Dendritic cell treated with granulocyte-macrophage colony-stimulating factor and Interleukin-4, amounts not matched to agents 40 ng/mL and 50 ng/mL, for 4 days (primary cell): ENCODE measurements around the gene METTL23.
"Not testable (repeated sequence)": the region's sequence is repeated elsewhere in the genome, so short reads cannot be mapped to it uniquely, and the experiment has no call there.

Experiments used
- H3K27ac Mint-ChIP-seq: one replicate; pipeline ENCODE4 v1.8.0; 2022; ENCODE audit warnings: mild to moderate bottlenecking, mixed read lengths
- H3K27me3 Mint-ChIP-seq: one replicate; pipeline ENCODE4 v1.8.0; 2022; ENCODE audit warnings: mild to moderate bottlenecking, mixed read lengths
- H3K36me3 Mint-ChIP-seq: one replicate; pipeline ENCODE4 v1.8.0; 2022; ENCODE audit warnings: low read depth, mixed read lengths
- H3K4me1 Mint-ChIP-seq: one replicate; pipeline ENCODE4 v1.8.0; 2022; ENCODE audit warnings: low read depth, mixed read lengths
- H3K4me3 Mint-ChIP-seq: one replicate; pipeline ENCODE4 v1.8.0; 2022; ENCODE audit warnings: mild to moderate bottlenecking, moderate library complexity, mixed read lengths
- H3K9me3 Mint-ChIP-seq: one replicate; pipeline ENCODE4 v1.8.0; 2022; ENCODE audit warnings: mixed read lengths
- intact Hi-C: fragments of 100-400 bp; cut with micrococcal nuclease; formaldehyde crosslinking; loops from one replicate; pipeline ENCODE4 v1.15.0; 2022

METTL23 gene

DNA sequence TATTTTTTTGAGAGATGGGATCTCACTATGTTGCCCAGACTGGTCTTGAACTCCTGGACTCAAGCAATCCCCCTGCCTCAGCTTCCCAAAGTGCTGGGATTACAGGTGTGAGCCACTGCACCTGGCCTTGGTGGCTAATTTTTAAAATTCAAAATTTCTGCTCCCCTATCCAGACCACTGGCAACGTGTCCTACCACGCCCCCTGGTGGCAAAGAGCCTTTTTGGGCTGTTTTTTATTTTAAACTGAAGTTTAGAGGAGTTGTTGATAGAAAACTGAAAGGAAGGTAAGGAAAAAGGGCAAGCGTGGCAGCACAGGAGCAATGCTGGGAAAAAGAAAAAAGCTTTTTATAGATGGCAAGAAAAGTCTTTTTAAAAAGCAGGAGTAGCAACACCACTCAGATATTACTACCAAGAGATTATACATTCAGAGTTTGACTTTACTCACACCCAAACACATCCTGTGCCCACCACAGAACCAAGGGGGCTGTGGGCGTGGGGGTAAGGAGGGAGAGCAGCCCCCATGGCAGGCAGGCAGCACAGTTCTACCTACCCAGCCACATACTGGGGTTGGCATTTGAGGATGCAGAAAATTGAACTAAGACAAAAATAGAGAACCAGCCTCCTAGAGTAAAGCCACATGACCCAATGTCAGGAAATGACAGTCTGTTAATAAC, 11.7 kb upstream of the METTL23 start:
- Mint-ChIP-seq H3K4me1 (peaks cover 52% of the 10 kb centered on the region), H3K27me3 (peaks cover 5% of the 10 kb centered on the region), H3K9me3 (no peaks in the 10 kb centered on the region), H3K36me3 (peaks cover 76% of the 10 kb centered on the region), H3K27ac (peak overlapping the region; percentile 76), H3K4me3 (peak overlapping the region; percentile 34)
- intact Hi-C loops = loop anchor here (10.0 kb wide), 1 partner anchor 190 kb away; no protein-coding TSS in a partner anchor

- intact Hi-C loops = loop anchor here (10.0 kb wide), 1 partner anchor 191 kb away; no protein-coding TSS in a partner anchor
- Mint-ChIP-seq H3K27me3 (peaks cover 2% of the 10 kb centered on the region), H3K27ac (peak overlapping the region; percentile 76), H3K4me3 (no peak overlapping the region), H3K36me3 (peaks cover 81% of the 10 kb centered on the region), H3K9me3 (no peaks in the 10 kb centered on the region), H3K4me1 (peaks cover 53% of the 10 kb centered on the region)
These were observed 11.2 kb upstream of the METTL23 start for GRCh38 chr17:76715496-76715830.

DNA sequence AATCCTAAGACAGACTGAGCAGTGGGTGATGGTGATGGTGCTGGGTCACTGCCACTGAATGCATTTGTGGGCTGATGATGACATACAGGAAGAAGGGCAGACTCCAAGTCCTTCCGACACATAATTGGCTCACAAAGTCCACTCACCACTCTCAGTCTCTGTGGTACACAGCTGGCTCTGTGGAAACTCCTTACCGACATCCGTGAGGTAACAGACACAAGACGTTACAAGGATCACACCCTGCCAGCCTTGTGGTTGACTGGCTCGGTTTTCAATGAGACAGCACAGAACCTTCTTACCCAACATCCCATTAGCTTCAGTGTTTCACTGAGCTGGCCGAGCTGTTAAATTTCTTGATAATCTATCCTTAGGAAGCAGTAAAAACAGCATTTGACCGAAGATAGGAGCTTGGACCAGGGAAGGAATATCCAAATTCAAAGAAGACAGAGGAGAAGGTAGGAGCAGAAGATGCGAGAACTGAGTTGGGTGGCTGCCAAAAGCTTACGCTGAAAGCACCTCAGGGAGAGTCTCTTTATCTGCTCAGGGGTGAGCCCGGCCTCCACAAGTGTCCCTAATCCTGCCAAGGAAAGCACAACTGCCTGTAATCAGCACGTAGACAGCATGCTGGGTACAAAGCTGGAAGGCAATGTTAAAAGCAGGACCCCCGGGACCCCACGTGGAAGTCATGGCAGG, 10.3 kb upstream of the METTL23 start:
- Mint-ChIP-seq H3K27ac (peak overlapping the region; percentile 76), H3K27me3 (peaks cover 2% of the 10 kb centered on the region), H3K9me3 (no peaks in the 10 kb centered on the region), H3K36me3 (peaks cover 90% of the 10 kb centered on the region), H3K4me3 (no peak overlapping the region), H3K4me1 (peaks cover 58% of the 10 kb centered on the region)
- intact Hi-C loops = loop anchor here (10.0 kb wide), 1 partner anchor 191 kb away; no protein-coding TSS in a partner anchor

GRCh38 chr17:76716839-76717215, 9.8 kb upstream of the METTL23 start:
- H3K27me3 Mint-ChIP-seq = peaks cover 2% of the 10 kb centered on the region
- H3K4me3 Mint-ChIP-seq = no peak overlapping the region
- no peaks in the 10 kb centered on the region for H3K9me3 Mint-ChIP-seq
- H3K4me1 Mint-ChIP-seq = peaks cover 60% of the 10 kb centered on the region
- peaks cover 95% of the 10 kb centered on the region for H3K36me3 Mint-ChIP-seq
- H3K27ac Mint-ChIP-seq = peak overlapping the region; percentile 76
- intact Hi-C loops = loop anchor here (10.0 kb wide), 1 partner anchor 192 kb away; no protein-coding TSS in a partner anchor

GRCh38 chr17:76718516-76718915, 8.1 kb upstream of the METTL23 start:
- H3K4me3 Mint-ChIP-seq = no peak overlapping the region
- H3K9me3 Mint-ChIP-seq = no peaks in the 10 kb centered on the region
- peaks cover 61% of the 10 kb centered on the region for H3K4me1 Mint-ChIP-seq
- intact Hi-C loops = loop anchor here (10.0 kb wide), 1 partner anchor 194 kb away; no protein-coding TSS in a partner anchor
- H3K36me3 Mint-ChIP-seq = peaks cover 100% of the 10 kb centered on the region
- H3K27me3 Mint-ChIP-seq = no peaks in the 10 kb centered on the region
- no peak overlapping the region for H3K27ac Mint-ChIP-seq

- intact Hi-C loops = no loop called here
- peaks cover 56% of the 10 kb centered on the region for H3K4me1 Mint-ChIP-seq
- no peaks in the 10 kb centered on the region for H3K9me3 Mint-ChIP-seq
- no peak overlapping the region for H3K27ac Mint-ChIP-seq
- peaks cover 100% of the 10 kb centered on the region for H3K36me3 Mint-ChIP-seq
- H3K4me3 Mint-ChIP-seq = no peak overlapping the region
- no peaks in the 10 kb centered on the region for H3K27me3 Mint-ChIP-seq
These were observed 6.4 kb upstream of the METTL23 start for GRCh38 chr17:76720211-76720610.

GRCh38 chr17:76720941-76721340, 5.7 kb upstream of the METTL23 start:
- Mint-ChIP-seq H3K4me1 (peaks cover 54% of the 10 kb centered on the region), H3K27ac (no peak overlapping the region), H3K36me3 (peaks cover 100% of the 10 kb centered on the region), H3K4me3 (no peak overlapping the region), H3K9me3 (no peaks in the 10 kb centered on the region), H3K27me3 (no peaks in the 10 kb centered on the region)
- intact Hi-C loops = no loop called here

DNA sequence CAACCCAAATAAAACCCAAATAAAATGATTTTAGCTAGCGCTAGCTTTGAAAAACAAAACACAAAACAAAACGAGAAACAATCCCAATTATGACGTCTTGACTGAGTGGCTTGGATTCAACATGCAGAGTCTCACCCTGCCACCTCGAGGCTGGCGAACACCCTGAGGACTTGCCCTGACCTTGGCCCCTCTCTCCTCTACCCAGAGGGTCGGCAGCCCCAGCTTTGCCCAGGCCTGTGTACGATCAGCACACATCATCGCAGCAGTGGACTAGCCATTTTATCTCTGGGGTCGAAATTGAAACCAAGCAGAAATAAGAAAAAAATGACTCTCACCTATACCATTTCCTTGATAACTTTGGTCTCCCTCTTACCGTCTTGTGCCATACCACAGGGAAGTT, 5.2 kb upstream of the METTL23 start:
- peaks cover 100% of the 10 kb centered on the region for H3K36me3 Mint-ChIP-seq
- H3K9me3 Mint-ChIP-seq = no peaks in the 10 kb centered on the region
- intact Hi-C loops = no loop called here
- no peak overlapping the region for H3K4me3 Mint-ChIP-seq
- H3K4me1 Mint-ChIP-seq = peaks cover 49% of the 10 kb centered on the region
- H3K27ac Mint-ChIP-seq = no peak overlapping the region
- H3K27me3 Mint-ChIP-seq = no peaks in the 10 kb centered on the region

DNA sequence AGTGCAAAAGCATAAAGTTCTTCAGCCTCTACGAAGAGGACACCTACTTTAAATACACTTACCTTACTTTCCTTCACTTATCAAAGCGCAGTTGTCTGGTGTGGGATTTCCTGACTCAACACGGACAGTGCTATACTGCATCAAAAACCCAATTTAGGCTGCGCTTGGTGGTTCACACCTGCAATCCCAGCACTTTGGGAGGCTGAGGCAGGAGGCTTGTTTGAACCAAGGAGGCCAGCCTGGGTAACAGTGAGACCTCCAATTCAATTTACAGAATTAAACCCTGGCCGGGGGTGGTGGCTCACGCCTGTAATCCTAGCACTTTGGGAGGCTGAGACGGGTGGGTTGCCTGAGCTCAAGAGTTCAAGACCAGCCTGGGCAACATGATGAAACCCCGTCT, 4.4 kb upstream of the METTL23 start:
- no peak overlapping the region for H3K27ac Mint-ChIP-seq
- no peak overlapping the region for H3K4me3 Mint-ChIP-seq
- H3K9me3 Mint-ChIP-seq = no peaks in the 10 kb centered on the region
- H3K27me3 Mint-ChIP-seq = no peaks in the 10 kb centered on the region
- intact Hi-C loops = no loop called here
- H3K36me3 Mint-ChIP-seq = peaks cover 95% of the 10 kb centered on the region
- H3K4me1 Mint-ChIP-seq = peaks cover 42% of the 10 kb centered on the region

- H3K27me3 Mint-ChIP-seq, H3K9me3 Mint-ChIP-seq, intact Hi-C loops, H3K4me3 Mint-ChIP-seq, H3K27ac Mint-ChIP-seq: not testable (repeated sequence)
- Mint-ChIP-seq H3K4me1 (peaks cover 47% of the 10 kb centered on the region), H3K36me3 (peaks cover 95% of the 10 kb centered on the region)
These were observed 3.7 kb upstream of the METTL23 start for GRCh38 chr17:76722977-76723376.

DNA sequence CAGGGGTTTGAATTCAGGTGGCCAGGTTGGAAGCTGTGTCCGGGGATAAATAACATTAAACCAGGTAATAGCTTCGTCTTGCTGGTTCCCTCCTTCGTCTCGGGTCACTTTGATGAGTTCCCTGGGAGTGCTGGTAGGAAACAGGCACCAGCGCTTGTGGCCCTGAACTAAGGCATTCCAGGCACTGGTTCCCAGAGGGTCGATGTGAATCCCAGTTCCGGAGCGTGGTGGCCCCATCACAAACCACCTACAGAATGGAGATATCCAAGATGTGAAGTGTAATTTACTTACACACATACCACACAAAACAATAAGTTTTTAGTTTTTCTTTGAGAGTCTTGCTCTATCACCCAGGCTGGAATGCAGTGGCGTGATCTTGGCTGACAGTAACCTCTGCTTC, 2.8 kb upstream of the METTL23 start:
- Mint-ChIP-seq H3K27me3 (no peaks in the 10 kb centered on the region), H3K9me3 (no peaks in the 10 kb centered on the region), H3K4me3 (no peak overlapping the region), H3K4me1 (peaks cover 44% of the 10 kb centered on the region), H3K27ac (no peak overlapping the region), H3K36me3 (peaks cover 93% of the 10 kb centered on the region)
- intact Hi-C loops = no loop called here

DNA sequence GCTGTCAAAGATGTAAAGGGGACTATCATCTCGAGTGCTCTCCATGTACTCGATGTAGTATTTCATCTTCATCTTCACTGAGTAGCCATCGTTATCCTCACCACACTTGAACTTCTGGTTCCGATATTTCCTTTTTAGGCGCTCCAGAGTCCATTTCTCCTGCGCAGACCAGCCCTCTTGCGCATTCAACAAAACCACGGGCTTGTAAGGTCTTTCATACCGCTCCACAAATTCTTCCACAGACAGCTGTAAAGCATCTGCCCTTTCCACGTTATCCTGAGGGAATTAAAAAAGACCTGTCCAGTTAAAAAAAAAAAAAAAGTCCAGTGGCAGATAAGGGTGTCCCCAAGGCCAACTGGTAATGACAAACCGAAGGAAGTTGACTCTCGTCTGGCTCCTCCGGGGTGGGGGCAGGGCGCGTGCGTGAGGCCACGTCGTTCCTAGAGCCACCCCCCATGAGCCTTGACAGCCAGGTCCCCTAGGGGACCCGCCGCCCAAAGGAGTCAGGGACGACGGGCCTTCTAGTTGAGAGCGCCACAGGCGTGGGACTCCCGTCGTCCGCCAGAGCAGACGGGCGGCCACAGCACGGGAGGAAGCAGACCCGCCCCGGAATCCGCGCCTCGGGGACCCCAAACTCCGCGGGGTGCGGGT, 934 bp upstream of the METTL23 start:
- intact Hi-C loops = no loop called here
- Mint-ChIP-seq H3K4me1 (peaks cover 38% of the 10 kb centered on the region), H3K9me3 (no peaks in the 10 kb centered on the region), H3K36me3 (peaks cover 93% of the 10 kb centered on the region), H3K4me3 (peak overlapping the region; percentile 83), H3K27me3 (no peaks in the 10 kb centered on the region), H3K27ac (peak overlapping the region; percentile 89)

DNA sequence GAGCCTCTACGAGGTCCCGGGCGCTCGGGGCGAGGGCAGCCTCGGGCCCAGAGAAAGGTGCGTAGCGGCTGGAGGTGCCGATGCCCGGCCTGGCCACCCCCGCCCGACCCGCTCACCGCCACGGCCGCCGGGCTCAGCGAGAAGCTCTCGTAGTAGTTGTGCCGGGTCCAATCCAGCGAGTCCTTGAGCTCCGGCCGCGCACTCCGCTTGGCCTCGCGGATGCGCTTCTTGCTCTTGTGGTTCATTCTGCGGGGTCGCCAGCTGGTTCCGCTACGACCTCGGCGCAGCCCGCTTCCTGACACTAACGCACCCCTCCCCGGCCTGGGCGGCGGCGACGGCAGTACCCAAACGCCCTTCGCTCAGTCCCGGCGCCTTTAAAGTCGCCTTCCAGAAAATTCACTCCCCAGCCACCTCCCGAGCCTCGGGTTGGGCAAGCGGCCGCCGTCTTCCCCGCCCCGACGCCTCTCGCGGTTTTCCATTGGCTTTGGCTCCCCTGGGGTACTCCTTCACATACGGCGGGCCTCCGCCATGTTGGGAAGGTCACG, 336 bp upstream of the METTL23 start, which contains the start of gene JMJD6:
Gene JMJD6 (minus strand): TSS at position 376 of the 545 bp plus-strand sequence. CDS start 131 bp downstream, at position 245.
- no peaks in the 10 kb centered on the region for H3K9me3 Mint-ChIP-seq
- no peaks in the 10 kb centered on the region for H3K27me3 Mint-ChIP-seq
- peaks cover 93% of the 10 kb centered on the region for H3K36me3 Mint-ChIP-seq
- peaks cover 32% of the 10 kb centered on the region for H3K4me1 Mint-ChIP-seq
- intact Hi-C loops = no loop called here
- peak within 1 kb of the TSS; percentile 83 for H3K4me3 Mint-ChIP-seq
- H3K27ac Mint-ChIP-seq = peak within 1 kb of the TSS; percentile 89
